HUES48 (cell line): ENCODE measurements around the gene PPIC.

ENCODE experiments used
- H3K27ac ChIP-seq: one replicate; pipeline ENCODE4 v1.7.0; 2013; ENCODE audit warnings: low read depth, low read length, inconsistent platforms
- H3K27me3 ChIP-seq: 2 replicates; pipeline ENCODE4 v1.6.1; 2013; ENCODE audit warnings: mild to moderate bottlenecking, low read length; ENCODE audit not compliant: control insufficient read depth, insufficient read depth
- H3K36me3 ChIP-seq: 2 replicates; pipeline ENCODE4 v1.6.1; 2013; ENCODE audit warnings: low read length; ENCODE audit not compliant: control insufficient read depth, insufficient read depth
- H3K4me1 ChIP-seq: 2 replicates; pipeline ENCODE4 v1.6.1; 2013; ENCODE audit warnings: mild to moderate bottlenecking, low read length; ENCODE audit not compliant: control insufficient read depth, insufficient read depth
- H3K4me3 ChIP-seq: 2 replicates; pipeline ENCODE4 v1.5.1; 2013; ENCODE audit warnings: mild to moderate bottlenecking, low read depth, low read length
- H3K9ac ChIP-seq: 2 replicates; pipeline ENCODE4 v1.6.1; 2013; ENCODE audit warnings: mild to moderate bottlenecking, low read depth, low read length, moderate library complexity
- H3K9me3 ChIP-seq: 2 replicates; pipeline ENCODE4 v1.6.1; 2013; ENCODE audit warnings: low read length; ENCODE audit not compliant: control insufficient read depth, insufficient read depth

The PPIC gene

DNA sequence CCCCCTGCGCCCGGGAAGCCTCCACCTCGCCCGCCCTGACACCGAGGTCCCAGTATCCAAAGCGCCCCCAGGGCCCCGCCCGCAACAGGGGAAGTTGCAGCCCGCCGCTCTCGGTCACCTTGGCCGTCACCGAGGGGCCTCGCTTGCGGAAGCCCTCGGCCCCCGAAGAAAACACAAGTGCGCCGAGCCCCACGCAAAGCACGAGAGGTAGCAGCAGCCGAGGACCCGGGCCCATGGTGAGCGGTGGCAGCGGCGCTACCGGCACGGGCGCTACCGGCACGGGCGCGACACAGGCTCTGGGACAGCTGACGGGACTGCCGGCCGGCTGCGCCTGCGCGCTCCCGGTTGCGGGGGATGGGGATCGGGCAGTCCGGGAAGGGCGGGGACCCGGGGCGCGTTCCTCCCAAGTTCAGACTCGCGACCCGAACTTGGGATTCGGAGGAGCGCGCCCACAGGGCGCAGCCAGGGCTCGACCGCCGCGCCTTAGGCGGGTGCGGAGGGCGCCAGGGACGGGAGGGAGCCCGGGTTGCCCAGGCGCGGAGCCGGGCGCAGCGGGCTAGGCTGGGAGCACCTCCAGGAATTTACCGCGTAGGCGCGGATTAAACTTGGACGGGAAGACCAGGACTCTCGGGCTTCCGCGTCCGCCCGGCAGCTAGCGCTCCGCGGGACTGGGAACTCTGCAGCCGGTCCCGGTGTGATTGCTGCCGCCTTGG, at the start of gene PPIC:
TSS of gene PPIC (minus strand) at position 335 of the 713 bp plus-strand sequence. CDS start at position 235, 100 bp downstream.
- Histone ChIP-seq H3K9me3 (no peaks in the 10 kb centered on the region), H3K9ac (0 out of 2 replicates have a peak within 1 kb of the TSS, but pooled peaks have one; percentile 26), H3K4me3 (peak within 1 kb of the TSS; percentile 72), H3K27me3 (peaks cover 44% of the 10 kb centered on the region), H3K36me3 (no peaks in the 10 kb centered on the region), H3K27ac (peak within 1 kb of the TSS; percentile 50), H3K4me1 (peaks cover 12% of the 10 kb centered on the region; the same call in 1 of the 2 replicates)

DNA sequence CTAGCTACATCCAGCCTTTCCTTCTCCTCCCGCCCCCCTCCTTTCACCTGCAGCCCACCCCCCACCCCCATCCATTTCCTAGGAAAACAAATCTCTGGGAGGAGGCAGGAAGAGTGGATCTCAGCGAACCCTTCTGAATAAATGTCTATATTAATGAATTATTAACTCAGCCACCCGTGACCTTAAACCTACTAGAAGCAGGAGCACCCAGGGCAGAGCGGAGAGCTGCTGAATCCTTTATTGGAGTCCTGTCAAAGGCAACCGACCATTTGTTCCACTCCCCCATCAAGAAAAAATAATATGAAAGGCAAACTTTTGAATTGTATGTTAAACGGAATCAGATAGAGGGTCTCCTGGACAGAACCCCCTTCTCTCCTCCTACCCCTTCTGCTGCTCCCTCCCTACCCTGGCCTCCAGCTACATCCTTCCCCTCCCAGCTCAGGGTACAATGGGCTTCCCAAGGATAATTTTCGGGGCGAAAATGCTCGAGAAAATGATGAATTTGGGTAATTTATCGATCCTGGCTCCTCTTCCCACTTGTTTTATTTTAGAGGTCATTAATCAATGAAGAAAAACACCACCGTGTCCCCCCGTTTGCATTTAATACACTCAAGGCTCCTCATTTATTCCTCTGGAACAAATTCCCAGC, 49.2 kb upstream of the PPIC start:
- peaks cover 99% of the 10 kb centered on the region for H3K27me3 ChIP-seq
- H3K9ac ChIP-seq = no peak overlapping the region
- peak overlapping the region; percentile 66 for H3K4me3 ChIP-seq

DNA sequence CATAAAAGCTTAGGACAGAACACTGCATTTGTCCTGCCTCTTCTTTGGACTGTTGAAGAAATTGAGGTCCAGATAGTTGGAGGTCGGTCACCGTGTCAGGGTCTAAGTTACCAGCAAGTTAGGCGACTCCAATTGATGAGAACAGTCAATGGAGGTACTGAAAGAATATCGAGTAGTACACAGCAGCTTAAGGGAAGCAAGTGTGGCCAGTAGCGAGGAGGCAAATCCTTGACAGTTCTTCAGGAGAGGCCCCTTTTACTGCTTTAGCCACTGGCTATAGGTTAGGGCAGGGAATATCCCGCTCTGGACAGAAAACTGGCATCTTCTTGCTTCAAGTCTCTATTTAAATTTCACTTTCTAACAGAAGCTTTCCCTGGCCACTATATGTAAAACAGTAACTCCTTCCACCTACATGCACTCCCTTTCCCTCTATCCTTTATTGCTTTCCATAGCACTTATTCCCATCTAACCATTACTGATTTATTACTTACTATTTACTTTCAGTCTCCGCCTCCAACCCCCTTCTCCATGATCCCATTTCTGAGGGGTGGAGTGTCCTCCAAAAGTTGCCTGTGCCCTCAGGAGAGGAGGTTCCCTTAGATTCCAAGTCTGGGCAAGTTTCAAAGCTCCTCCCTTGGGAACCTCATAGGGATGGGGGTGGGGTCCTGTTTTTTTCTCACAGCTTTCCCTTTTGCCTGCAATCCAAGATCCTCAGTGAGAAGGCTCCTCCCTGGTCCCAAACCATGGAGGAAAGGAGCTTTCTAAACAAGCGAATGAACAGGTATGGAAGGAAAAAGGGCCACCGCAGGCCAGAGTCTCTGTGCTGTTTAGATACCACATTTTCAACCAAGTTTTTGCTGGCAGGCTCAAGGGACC, 48.4 kb upstream of the PPIC start:
- no peak overlapping the region for H3K9ac ChIP-seq
- H3K27me3 ChIP-seq = peaks cover 96% of the 10 kb centered on the region
- no peaks in the 10 kb centered on the region for H3K9me3 ChIP-seq
- H3K4me1 ChIP-seq = peaks cover 21% of the 10 kb centered on the region
- no peak overlapping the region for H3K27ac ChIP-seq
- H3K4me3 ChIP-seq = no peak overlapping the region
- H3K36me3 ChIP-seq = no peaks in the 10 kb centered on the region

More for the DNA sequence above, 49.2 kb upstream of the PPIC start:
- Histone ChIP-seq H3K36me3 (no peaks in the 10 kb centered on the region), H3K4me1 (peaks cover 22% of the 10 kb centered on the region), H3K27ac (no peak overlapping the region), H3K9me3 (no peaks in the 10 kb centered on the region)

DNA sequence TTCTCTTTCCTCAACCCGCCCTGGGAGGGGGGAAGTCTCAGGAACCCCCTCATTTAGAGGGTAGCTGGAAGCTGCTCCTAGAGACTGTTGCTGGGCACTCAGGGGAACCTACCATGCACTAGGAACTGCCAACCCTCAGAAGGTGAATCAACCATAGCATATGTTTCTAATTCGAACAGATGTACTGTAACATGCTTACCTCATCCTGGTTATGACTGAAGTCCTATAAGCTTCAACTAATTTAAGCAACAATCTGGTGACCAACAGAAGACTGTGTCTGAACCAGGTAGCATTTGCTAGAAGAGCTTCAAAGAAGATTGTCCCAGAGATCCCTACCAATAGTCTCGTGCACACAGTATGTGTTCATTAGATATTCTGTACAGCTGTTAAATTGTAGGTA, 46.8 kb upstream of the PPIC start:
- Histone ChIP-seq H3K27me3 (peaks cover 83% of the 10 kb centered on the region), H3K9ac (no peak overlapping the region), H3K4me3 (no peak overlapping the region), H3K4me1 (peaks cover 21% of the 10 kb centered on the region), H3K27ac (no peak overlapping the region), H3K36me3 (no peaks in the 10 kb centered on the region), H3K9me3 (no peaks in the 10 kb centered on the region)

DNA sequence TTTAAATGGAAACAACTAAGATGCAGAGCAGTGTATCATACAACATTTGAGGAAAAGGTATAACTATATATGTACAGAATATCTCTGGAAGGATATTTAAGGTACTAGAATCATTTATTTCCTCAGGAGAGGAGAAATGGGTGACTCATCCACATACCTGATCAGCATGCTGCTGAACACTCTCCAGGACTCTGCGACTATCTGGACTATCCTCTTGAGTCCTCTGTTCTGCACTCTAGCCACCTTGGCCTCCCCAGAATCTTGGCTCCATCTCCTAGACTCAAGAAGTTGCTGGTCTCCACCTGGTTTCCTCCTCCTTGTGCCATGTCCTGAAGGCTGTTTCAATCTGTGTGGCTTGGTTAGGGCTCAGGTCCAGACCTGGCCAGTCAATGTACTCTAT, 43.7 kb upstream of the PPIC start:
- Histone ChIP-seq H3K9me3 (no peaks in the 10 kb centered on the region), H3K27ac (no peak overlapping the region), H3K36me3 (no peaks in the 10 kb centered on the region), H3K4me3 (no peak overlapping the region), H3K9ac (no peak overlapping the region), H3K4me1 (peaks cover 2% of the 10 kb centered on the region; the same call in 1 of the 2 replicates), H3K27me3 (peaks cover 52% of the 10 kb centered on the region)

DNA sequence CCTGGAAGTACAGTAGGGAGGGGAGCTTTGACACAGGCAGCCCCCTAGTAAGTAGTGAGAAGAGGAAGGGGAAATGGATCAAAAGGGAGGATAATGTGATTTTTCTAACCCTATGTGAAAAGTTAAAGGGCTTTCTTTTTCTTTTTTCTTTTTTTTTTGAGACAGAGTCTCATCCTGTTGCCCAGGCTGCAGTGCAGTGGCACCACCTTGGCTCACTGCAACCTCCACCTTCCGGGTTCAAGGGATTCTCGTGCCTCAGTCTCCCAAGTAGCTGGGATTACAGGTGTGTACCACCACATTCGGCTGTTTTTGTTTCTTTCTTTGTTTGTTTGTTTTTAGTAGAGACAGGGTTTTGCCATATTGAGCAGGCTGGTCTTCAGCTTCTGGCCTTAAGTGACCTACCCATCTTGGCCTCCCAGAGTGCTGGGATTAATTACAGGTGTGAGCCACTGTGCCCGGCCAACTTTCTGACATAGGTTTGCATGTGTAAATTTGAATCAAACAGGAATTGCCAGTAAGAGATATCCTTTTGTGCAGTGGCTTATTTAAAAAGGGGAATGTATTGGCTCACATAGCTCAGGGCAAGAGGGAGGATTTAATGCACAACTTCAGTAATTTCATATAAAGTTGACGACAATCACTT, 39.1 kb upstream of the PPIC start:
- Histone ChIP-seq H3K9me3 (no peaks in the 10 kb centered on the region), H3K4me3 (no peak overlapping the region), H3K9ac (no peak overlapping the region), H3K27me3 (peaks cover 8% of the 10 kb centered on the region; the same call in 1 of the 2 replicates), H3K36me3 (no peaks in the 10 kb centered on the region), H3K4me1 (no peaks in the 10 kb centered on the region), H3K27ac (no peak overlapping the region)

DNA sequence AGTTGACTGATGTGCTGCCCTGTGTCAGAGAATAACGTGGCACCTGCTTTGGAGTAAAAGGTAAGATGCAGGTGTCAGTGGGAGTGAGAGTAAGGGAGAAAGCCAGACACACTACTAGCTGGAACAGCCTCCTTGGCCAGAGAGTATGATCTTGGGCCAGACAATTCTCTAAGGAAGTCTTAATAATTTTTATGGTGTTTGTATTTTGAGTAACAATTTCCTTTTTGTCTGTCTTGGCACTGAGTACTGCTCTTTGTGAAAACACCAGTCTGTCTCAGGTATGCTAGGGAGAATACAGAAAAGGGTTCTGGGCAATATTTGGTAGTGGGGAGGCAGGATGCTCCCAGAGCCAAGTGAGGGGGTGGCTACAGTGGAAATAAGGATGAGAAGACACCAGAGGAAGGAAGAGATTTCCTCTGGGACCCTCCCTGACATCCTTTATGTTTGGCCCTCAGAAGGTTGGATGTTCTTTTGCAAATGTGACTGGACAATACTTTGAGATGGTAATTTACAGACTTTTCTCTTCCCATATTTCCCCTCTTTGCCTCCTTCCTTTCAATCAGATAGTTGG, 31.9 kb upstream of the PPIC start:
- no peak overlapping the region for H3K9ac ChIP-seq
- no peaks in the 10 kb centered on the region for H3K4me1 ChIP-seq
- H3K27me3 ChIP-seq = no peaks in the 10 kb centered on the region
- H3K4me3 ChIP-seq = no peak overlapping the region
- H3K27ac ChIP-seq = no peak overlapping the region
- no peaks in the 10 kb centered on the region for H3K36me3 ChIP-seq
- no peaks in the 10 kb centered on the region for H3K9me3 ChIP-seq

DNA sequence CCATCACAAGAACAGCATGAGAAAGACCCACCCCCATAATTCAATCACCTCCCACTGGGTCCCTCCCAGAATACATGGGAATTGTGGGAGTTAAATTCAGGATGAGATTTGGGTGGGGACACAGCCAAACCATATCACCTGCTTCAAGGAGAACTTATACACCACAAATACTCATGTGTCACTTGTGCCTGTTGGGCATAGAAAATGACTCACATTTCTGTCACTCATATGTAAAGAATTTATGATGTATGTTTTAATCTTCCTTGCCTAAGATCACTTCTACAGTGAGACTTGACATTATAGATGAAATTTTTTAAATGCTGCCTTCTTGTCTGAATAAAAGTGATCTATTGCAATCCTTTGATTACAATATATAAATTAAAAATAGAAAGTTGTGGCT, 29.5 kb upstream of the PPIC start:
- H3K9ac ChIP-seq = no peak overlapping the region
- no peak overlapping the region for H3K4me3 ChIP-seq

DNA sequence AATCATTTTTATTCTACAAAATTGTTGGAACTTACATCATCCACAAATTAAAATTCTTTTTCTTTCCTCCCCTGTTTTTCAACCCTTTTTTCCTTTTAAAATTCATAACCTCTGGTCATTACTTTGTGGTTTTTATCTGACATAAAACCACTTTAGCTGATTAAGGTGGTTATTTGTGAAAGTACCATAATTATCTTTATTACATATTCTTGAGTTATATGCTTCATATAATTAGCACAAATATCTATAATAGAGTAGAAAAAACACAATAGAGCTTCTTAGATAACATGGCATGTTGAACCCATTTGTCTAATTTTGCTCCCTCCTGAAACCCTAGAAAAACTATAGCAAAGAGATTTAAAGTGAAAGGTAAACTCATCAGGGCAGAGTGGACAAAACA, 22.9 kb upstream of the PPIC start:
- H3K4me1 ChIP-seq = no peaks in the 10 kb centered on the region
- no peaks in the 10 kb centered on the region for H3K27me3 ChIP-seq
- H3K9me3 ChIP-seq = no peaks in the 10 kb centered on the region
- no peak overlapping the region for H3K4me3 ChIP-seq
- no peak overlapping the region for H3K27ac ChIP-seq
- no peak overlapping the region for H3K9ac ChIP-seq
- H3K36me3 ChIP-seq = no peaks in the 10 kb centered on the region

More for the DNA sequence above, 29.5 kb upstream of the PPIC start:
- Histone ChIP-seq H3K4me1 (no peaks in the 10 kb centered on the region), H3K27ac (no peak overlapping the region), H3K9me3 (no peaks in the 10 kb centered on the region), H3K27me3 (no peaks in the 10 kb centered on the region), H3K36me3 (no peaks in the 10 kb centered on the region)

DNA sequence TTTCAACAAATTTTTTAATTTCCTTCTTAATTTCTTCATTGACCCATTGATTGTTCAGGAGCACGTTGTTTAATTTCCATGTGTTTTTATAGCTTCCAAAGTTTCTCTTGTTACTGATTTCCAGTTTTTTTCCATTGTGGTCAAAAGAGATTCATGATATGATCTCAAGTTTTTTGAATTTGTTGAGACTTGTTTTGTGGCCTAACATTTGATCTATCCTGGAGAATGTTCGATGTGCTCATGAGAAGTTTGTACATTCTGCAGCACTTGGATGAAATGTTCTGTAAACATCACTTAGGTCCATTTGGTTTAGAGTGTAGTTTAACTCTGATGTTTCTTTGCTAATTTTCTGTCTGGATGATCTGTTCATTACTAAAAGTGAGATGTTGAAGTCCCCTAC, 14.7 kb upstream of the PPIC start:
- no peak overlapping the region for H3K27ac ChIP-seq
- H3K9ac ChIP-seq = no peak overlapping the region
- H3K36me3 ChIP-seq = no peaks in the 10 kb centered on the region
- no peaks in the 10 kb centered on the region for H3K4me1 ChIP-seq
- H3K27me3 ChIP-seq = no peaks in the 10 kb centered on the region
- no peaks in the 10 kb centered on the region for H3K9me3 ChIP-seq
- no peak overlapping the region for H3K4me3 ChIP-seq
